Endothelial cell of umbilical vein (primary cell): ENCODE data around the gene YY1. TPM values are rescaled to one million over a fixed set of nuclear protein-coding genes. Genes with fewer than 3 reads are reported as not detected.

Experiments used
- BruUV-seq: library from RNA; stranded (reverse); fragments of 400-500 nt; replicated peaks from 2 replicates; lab custom pipeline; 2021; lab: Mats Ljungman, UMichigan
- CTCF ChIA-PET: fragments of 300-600, 350-600 bp; sonication (Branson Sonifier 250); formaldehyde crosslinking; loops from one replicate; lab custom pipeline; 2021; ENCODE audit warnings: antibody characterized with exemption, inconsistent platforms; lab: Charles Lee
- POLR2A ChIA-PET: fragments of 300-600, 350-600 bp; sonication (Branson Sonifier 250); formaldehyde crosslinking; loops from one replicate; lab custom pipeline; 2021; ENCODE audit warnings: antibody characterized with exemption, inconsistent platforms; lab: Charles Lee
- DNase-seq: peaks from one replicate; pipeline ENCODE4 v3.0.0-alpha.2; 2011; ENCODE audit warnings: low read depth, low spot score
- FAIRE-seq: peaks from 2 replicates; lab custom pipeline; 2011; peaks lifted over from hg19 to GRCh38; lab: Jason Lieb, UNC
- H2AFZ ChIP-seq: 2 replicates; pipeline ENCODE4 v1.6.0; 2012; ENCODE audit warnings: low read depth, low read length, control low read depth, inconsistent platforms
- H3K27ac ChIP-seq: 2 replicates; pipeline ENCODE4 v1.5.1; 2011; ENCODE audit warnings: low read depth, mild to moderate bottlenecking, control low read depth, low read length, moderate library complexity; ENCODE audit not compliant: insufficient read depth
- H3K27me3 ChIP-seq, 2 experiments: 2 replicates each; pipeline versions ENCODE4 v1.6.0 to v1.6.1; 2011; ENCODE audit warnings: low read length in 2 of 2, mixed read lengths in 1 of 2; ENCODE audit not compliant: control insufficient read depth in 2 of 2, insufficient read depth in 2 of 2
- H3K36me3 ChIP-seq, 2 experiments: 2 replicates in 1 of 2; 3 replicates in 1 of 2; pipeline ENCODE4 v1.5.1; 2011; ENCODE audit warnings: low read length in 2 of 2, mild to moderate bottlenecking in 1 of 2, moderate library complexity in 1 of 2; ENCODE audit not compliant: control insufficient read depth in 2 of 2, insufficient read depth in 2 of 2; ENCODE audit errors: extremely low read depth in 1 of 2
- H3K4me1 ChIP-seq: 3 replicates; pipeline ENCODE4 v1.5.1; 2011; ENCODE audit warnings: mild to moderate bottlenecking, low read length; ENCODE audit not compliant: control insufficient read depth, insufficient read depth; ENCODE audit errors: extremely low read depth
- H3K4me2 ChIP-seq: 2 replicates; pipeline ENCODE4 v1.6.1; 2011; ENCODE audit warnings: low read length, control low read depth, mixed read lengths; ENCODE audit not compliant: insufficient read depth
- H3K4me3 ChIP-seq, 3 experiments: fragments of 200-600 bp in 1 of 3; sonication (generic), shearing (Covaris generic) in 1 of 3; replicated peaks in 1 of 3; 2 replicates each; pipeline ENCODE4 v1.5.1; 2011 to 2016; ENCODE audit warnings: control low read depth in 3 of 3, low read length in 3 of 3, mild to moderate bottlenecking in 2 of 3, inconsistent platforms in 1 of 3, low read depth in 1 of 3, moderate library complexity in 1 of 3; ENCODE audit not compliant: insufficient read depth in 1 of 3
- H3K79me2 ChIP-seq: 2 replicates; pipeline ENCODE4 v1.6.0; 2012; ENCODE audit warnings: low read length, inconsistent platforms; ENCODE audit not compliant: control insufficient read depth, insufficient read depth
- H3K9ac ChIP-seq: replicated peaks from 2 replicates; pipeline ENCODE3; 2011; ENCODE audit warnings: low read length, control low read depth; ENCODE audit not compliant: insufficient read depth; ENCODE audit errors: extremely low read depth
- H3K9me1 ChIP-seq: replicated peaks from 3 replicates; pipeline ENCODE4 v1.6.0; 2011; ENCODE audit warnings: mild to moderate bottlenecking, low read length; ENCODE audit not compliant: control insufficient read depth, insufficient read depth; ENCODE audit errors: extremely low read depth
- H3K9me3 ChIP-seq: replicated peaks from 2 replicates; pipeline ENCODE4 v1.5.1; 2012; ENCODE audit warnings: low read length, inconsistent platforms; ENCODE audit not compliant: control insufficient read depth, insufficient read depth
- H4K20me1 ChIP-seq: replicated peaks from 2 replicates; pipeline ENCODE3; 2011; ENCODE audit warnings: mild to moderate bottlenecking, low read length; ENCODE audit not compliant: control insufficient read depth, insufficient read depth; ENCODE audit errors: extremely low read depth
- CTCF ChIP-seq, 2 donors: IDR thresholded peaks; 1 replicate in 1 of 2; 2 replicates in 1 of 2; pipeline ENCODE4 v1.5.1; 2011; ENCODE audit warnings: low read length in 2 of 2, mild to moderate bottlenecking in 2 of 2, moderate library complexity in 2 of 2, control low read depth in 1 of 2, inconsistent platforms in 1 of 2, low read depth in 1 of 2; ENCODE audit not compliant: insufficient read depth in 1 of 2; ENCODE audit errors: extremely low read depth in 1 of 2
- EZH2 ChIP-seq: IDR thresholded peaks from 2 replicates; pipeline ENCODE4 v1.6.1; 2012; ENCODE audit warnings: borderline replicate concordance, low read depth, mild to moderate bottlenecking, moderate library complexity, low read length, inconsistent platforms; ENCODE audit not compliant: severe bottlenecking
- FOS ChIP-seq: IDR thresholded peaks from 2 replicates; pipeline ENCODE4 v1.6.1; 2011; ENCODE audit warnings: mild to moderate bottlenecking, low read length, moderate library complexity, borderline replicate concordance; ENCODE audit not compliant: insufficient read depth
- GATA2 ChIP-seq: IDR thresholded peaks from 2 replicates; pipeline ENCODE4 v1.7.0; 2011; ENCODE audit warnings: low read depth, mild to moderate bottlenecking, moderate library complexity, mixed read lengths, low read length; ENCODE audit not compliant: insufficient read length, insufficient read depth
- JUN ChIP-seq: IDR thresholded peaks from 2 replicates; pipeline ENCODE4 v1.6.1; 2011; ENCODE audit warnings: borderline replicate concordance, low read depth; ENCODE audit not compliant: insufficient read length, insufficient read depth
- MYC ChIP-seq: IDR thresholded peaks from one replicate; pipeline ENCODE4 v1.6.1; 2011; ENCODE audit warnings: mild to moderate bottlenecking, low read depth, low read length
- POLR2AphosphoS5 ChIP-seq: IDR thresholded peaks from 2 replicates; pipeline ENCODE4 v1.6.1; 2012; ENCODE audit warnings: low read depth, mild to moderate bottlenecking, control low read depth, low read length, moderate library complexity; ENCODE audit not compliant: insufficient read depth
- dilution Hi-C: fragments of 300-500 bp; cut with MboI; formaldehyde crosslinking; loops from one replicate; pipeline ENCODE4 v1.15.0; 2019; ENCODE audit warnings: low sequenced_read_pairs; ENCODE audit not compliant: extremely low pct_ligation_motif_present
- intact Hi-C: fragments of 100-400 bp; cut with micrococcal nuclease; formaldehyde crosslinking; loops from one replicate; pipeline ENCODE4 v1.10.0; 2022
- polyA plus RNA-seq, 4 experiments: library from polyadenylated mRNA; depleted of rRNA in 3 of 4; stranded (reverse) in 3 of 4; unstranded in 1 of 4; fragments of >200 nt; gene quantifications; 2 replicates each; pipeline versions ENCODE4 v1.2.1 to v1.2.3, GENCODE V29; 2011 to 2012; ENCODE audit warnings: missing spikeins in 1 of 4
- total RNA-seq: library from RNA; stranded (reverse); gene quantifications from 2 replicates; pipeline ENCODE4 v1.2.3, GENCODE V29; 2021
- TF ChIP-seq, protein P1 (sequence below): IDR thresholded peaks from 2 replicates; pipeline ENCODE4 v1.6.1; 2011; ENCODE audit not compliant: insufficient read depth, insufficient read length

YY1 gene
- total and polyA plus RNA-seq, 2 donors (not counting 3 experiments of a cell fraction or from before 2014, with no cell fraction given) = 23.5 to 78.6 TPM

DNA sequence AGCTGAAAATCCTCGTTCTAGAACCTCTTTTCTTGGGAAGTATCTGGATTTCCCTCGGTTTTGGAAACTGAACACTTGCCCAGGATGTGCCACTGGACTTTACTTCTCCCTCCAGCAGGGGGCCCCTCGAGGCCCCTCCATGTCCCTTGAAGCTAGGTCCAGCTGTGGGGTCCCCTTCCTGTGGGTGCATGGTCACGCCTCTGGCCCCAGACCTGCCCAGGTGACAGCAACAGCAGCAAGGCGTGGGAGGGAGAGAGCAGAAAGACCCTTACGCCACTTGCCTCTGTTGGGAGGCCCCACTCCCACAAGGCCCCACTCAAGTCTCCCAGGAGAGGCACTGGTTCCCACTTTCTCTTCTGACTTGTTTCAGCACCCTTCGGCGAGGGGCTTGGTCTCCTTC, 64.2 kb downstream of the YY1 start:
- Histone ChIP-seq H3K9me1 (no peaks in the 10 kb centered on the region), H3K9ac (no peak overlapping the region), H3K27me3 (no peaks in the 10 kb centered on the region), H3K79me2 (peaks cover 10% of the 10 kb centered on the region), H3K27ac (no peak overlapping the region), H3K9me3 (no peaks in the 10 kb centered on the region), H4K20me1 (no peaks in the 10 kb centered on the region), H3K36me3 (peaks cover 0 to 10% of the 10 kb centered on the region in 2 experiments), H2AFZ (no peak overlapping the region), H3K4me3 (no peak overlapping the region), H3K4me2 (no peak overlapping the region), H3K4me1 (peaks cover 9% of the 10 kb centered on the region)
- no TSS peak for BruUV-seq
- dilution Hi-C loops = no loop called here
- TF ChIP-seq FOS (no peak), MYC (no peak), CTCF (IDR thresholded peaks at IDR 0.05; ENCODE audit: extremely low read depth in 1 of 2, insufficient read depth in 1 of 2, low read depth in 1 of 2, low read length in 2 of 2) (peak; percentile 71 to 85), EZH2 (no peak), GATA2 (no peak), POLR2AphosphoS5 (no peak), JUN (no peak)
- TF ChIP-seq, protein P1, sequence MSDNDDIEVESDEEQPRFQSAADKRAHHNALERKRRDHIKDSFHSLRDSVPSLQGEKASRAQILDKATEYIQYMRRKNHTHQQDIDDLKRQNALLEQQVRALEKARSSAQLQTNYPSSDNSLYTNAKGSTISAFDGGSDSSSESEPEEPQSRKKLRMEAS = no peak
- FAIRE-seq = peak; percentile 70
- CTCF ChIA-PET = interaction anchor here (0.6 to 1.8 kb wide), 12 partner anchors 9 to 82 kb away, joined by 3 to 16 read pairs (median 4); partner anchors contain the start of gene WDR25
- DNase-seq = no peak
- intact Hi-C loops = loop anchor here (1.0 to 10.0 kb wide), 3 partner anchors 63 to 352 kb away; no protein-coding TSS in a partner anchor
- POLR2A ChIA-PET = no interaction called here
